Measurements from ENCODE around the gene WDR70. TPM values are rescaled to one million over a fixed set of nuclear protein-coding genes. Genes with fewer than 3 reads are reported as not detected.
"Not testable (repeated sequence)": the region's sequence is repeated elsewhere in the genome, so short reads cannot be mapped to it uniquely, and the experiment has no call there.

Gene WDR70
- total RNA-seq, 2 donors from 2014 or later = 18.0 to 25.3 TPM

DNA sequence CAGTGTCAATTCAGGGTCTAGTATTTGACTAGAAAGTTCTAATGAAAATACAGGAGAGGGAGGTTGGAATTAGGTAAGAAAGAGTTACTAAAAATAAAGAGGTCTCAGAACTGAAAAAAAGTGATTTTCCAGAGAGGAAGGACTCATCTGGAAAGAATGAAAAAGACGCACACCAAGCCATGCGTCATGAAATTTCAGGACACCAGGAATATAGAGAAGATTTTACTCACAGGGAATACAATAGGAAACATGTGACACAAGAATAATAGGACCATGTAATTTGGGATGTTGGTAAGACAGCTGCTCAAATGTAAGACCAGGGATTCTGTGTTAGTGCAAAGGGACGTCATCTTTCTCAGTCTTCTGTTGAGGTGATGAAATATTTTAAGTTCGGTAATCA lies 236.1 kb downstream of the WDR70 start:
- ATAC-seq (ENCODE audit: insufficient number of reproducible peaks, low FRiP score, low read depth) (no peak), DNase-seq (ENCODE audit: low spot score) (no peak)
- Histone ChIP-seq H3K36me3 (no peaks in the 10 kb centered on the region), H3K4me1 (ENCODE audit: control insufficient read depth in 1 of 2, low read depth in 2 of 2) (peaks cover 0 to 8% of the 10 kb centered on the region in 2 donors), H3K9me3 (no peaks in the 10 kb centered on the region), H3K4me3 (no peak overlapping the region), H3K27ac (no peak overlapping the region), H3K27me3 (replicated peaks; ENCODE audit: insufficient read depth) (no peaks in the 10 kb centered on the region)
- TF ChIP-seq, protein P1, sequence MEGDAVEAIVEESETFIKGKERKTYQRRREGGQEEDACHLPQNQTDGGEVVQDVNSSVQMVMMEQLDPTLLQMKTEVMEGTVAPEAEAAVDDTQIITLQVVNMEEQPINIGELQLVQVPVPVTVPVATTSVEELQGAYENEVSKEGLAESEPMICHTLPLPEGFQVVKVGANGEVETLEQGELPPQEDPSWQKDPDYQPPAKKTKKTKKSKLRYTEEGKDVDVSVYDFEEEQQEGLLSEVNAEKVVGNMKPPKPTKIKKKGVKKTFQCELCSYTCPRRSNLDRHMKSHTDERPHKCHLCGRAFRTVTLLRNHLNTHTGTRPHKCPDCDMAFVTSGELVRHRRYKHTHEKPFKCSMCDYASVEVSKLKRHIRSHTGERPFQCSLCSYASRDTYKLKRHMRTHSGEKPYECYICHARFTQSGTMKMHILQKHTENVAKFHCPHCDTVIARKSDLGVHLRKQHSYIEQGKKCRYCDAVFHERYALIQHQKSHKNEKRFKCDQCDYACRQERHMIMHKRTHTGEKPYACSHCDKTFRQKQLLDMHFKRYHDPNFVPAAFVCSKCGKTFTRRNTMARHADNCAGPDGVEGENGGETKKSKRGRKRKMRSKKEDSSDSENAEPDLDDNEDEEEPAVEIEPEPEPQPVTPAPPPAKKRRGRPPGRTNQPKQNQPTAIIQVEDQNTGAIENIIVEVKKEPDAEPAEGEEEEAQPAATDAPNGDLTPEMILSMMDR (IDR thresholded peaks at IDR 0.05) = no peak

DNA sequence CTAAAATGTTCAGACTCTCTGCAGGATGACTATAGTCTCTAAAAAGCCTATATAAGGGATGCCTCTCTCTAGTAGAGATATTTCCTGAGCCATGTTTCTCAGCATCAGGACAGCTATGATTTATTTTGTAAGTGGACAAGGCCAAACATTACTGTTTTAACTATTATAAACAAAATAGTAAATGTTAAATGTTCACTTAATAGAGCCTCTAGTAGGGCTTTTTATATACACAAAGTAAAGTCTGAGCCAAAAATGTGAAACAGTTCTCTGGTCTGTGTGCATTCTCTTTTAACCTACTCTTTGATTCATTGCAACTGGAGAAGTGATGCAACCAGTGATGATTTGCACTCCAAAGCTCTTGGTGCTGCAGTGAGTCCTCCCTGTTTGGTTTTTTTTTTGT lies 240.2 kb downstream of the WDR70 start:
- Histone ChIP-seq H3K4me1 (ENCODE audit: control insufficient read depth in 1 of 2, low read depth in 2 of 2) (peaks cover 0 to 8% of the 10 kb centered on the region in 2 donors), H3K4me3 (no peak overlapping the region), H3K9me3 (no peaks in the 10 kb centered on the region), H3K27me3 (replicated peaks; ENCODE audit: insufficient read depth) (no peaks in the 10 kb centered on the region), H3K36me3 (no peaks in the 10 kb centered on the region), H3K27ac (no peak overlapping the region)
- DNase-seq (ENCODE audit: low spot score) (no peak), ATAC-seq (ENCODE audit: insufficient number of reproducible peaks, low FRiP score, low read depth) (no peak)
- TF ChIP-seq, protein P1 (IDR thresholded peaks at IDR 0.05) = no peak

DNA sequence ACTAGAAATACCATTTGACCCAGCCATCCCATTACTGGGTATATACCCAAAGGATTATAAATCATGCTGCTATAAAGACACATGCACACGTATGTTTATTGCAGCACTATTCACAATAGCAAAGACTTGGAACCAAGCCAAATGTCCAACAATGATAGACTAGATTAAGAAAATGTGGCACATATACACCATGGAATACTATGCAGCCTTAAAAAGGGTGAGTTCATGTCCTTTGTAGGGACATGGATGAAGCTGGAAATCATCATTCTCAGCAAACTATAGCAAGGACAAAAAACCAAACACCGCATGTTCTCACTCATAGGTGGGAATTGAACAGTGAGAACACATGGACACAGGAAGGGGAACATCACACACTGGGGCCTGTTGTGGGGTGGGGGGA lies 243.2 kb downstream of the WDR70 start:
- ATAC-seq (ENCODE audit: insufficient number of reproducible peaks, low FRiP score, low read depth); DNase-seq (ENCODE audit: low spot score); H3K27me3 ChIP-seq (replicated peaks; ENCODE audit: insufficient read depth); H3K36me3 ChIP-seq; H3K4me3 ChIP-seq; H3K27ac ChIP-seq; H3K4me1 ChIP-seq (ENCODE audit: control insufficient read depth in 1 of 2, low read depth in 2 of 2); H3K9me3 ChIP-seq: not testable (repeated sequence)

DNA sequence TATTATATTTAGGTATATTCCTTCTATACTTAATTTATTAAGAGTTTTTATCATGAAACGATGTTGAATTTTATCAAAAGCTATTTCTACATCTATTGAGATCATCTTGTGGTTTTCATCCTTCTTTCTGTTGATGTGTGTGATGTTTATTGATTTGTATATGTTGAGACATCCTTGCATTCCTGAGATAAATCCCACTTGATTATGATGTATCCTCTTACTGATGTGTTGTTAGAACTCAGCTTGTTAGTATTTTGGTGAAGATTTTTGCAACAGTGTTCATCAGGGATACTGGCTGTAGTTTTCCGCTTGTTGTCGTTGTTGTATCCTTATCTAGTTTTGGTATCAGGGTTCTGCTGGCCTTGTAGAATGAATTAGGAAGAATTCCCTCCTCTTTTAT lies 247.1 kb downstream of the WDR70 start:
- DNase-seq (ENCODE audit: low spot score) (no peak), ATAC-seq (ENCODE audit: insufficient number of reproducible peaks, low FRiP score, low read depth) (no peak)
- H3K4me1 ChIP-seq (ENCODE audit: control insufficient read depth in 1 of 2, low read depth in 2 of 2) = no peaks in the 10 kb centered on the region
- H3K36me3 ChIP-seq = peaks cover 2% of the 10 kb centered on the region
- no peak overlapping the region for H3K4me3 ChIP-seq
- no peak overlapping the region for H3K27ac ChIP-seq
- TF ChIP-seq, protein P1 (IDR thresholded peaks at IDR 0.05) = no peak
- no peaks in the 10 kb centered on the region for H3K27me3 ChIP-seq (replicated peaks; ENCODE audit: insufficient read depth)
- H3K9me3 ChIP-seq = peaks cover 9% of the 10 kb centered on the region

DNA sequence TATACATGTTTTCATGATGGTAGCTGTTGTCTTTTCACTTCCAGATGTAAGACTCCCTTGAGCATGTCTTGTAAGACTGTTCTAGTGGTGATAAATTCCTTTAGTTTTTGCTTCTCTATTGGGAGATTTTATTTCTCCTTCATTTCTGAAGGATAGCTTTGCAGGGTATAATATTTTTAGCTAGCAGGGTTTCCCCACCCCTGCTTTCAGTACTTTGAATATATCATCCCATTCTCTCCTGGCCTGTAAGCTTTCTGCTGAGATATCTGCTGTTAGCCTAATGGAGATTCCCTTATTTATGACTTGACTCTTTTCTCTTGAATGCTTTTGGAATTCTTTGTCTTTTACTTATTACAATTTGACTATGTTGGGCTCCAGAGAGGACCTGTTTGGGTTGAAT lies 249.8 kb downstream of the WDR70 start:
- ATAC-seq (ENCODE audit: insufficient number of reproducible peaks, low FRiP score, low read depth) (no peak), DNase-seq (ENCODE audit: low spot score) (no peak)
- no peaks in the 10 kb centered on the region for H3K4me1 ChIP-seq (ENCODE audit: control insufficient read depth in 1 of 2, low read depth in 2 of 2)
- H3K4me3 ChIP-seq = no peak overlapping the region
- TF ChIP-seq, protein P1 (IDR thresholded peaks at IDR 0.05) = no peak
- H3K36me3 ChIP-seq = peaks cover 2% of the 10 kb centered on the region
- H3K27ac ChIP-seq = no peak overlapping the region
- peaks cover 9% of the 10 kb centered on the region for H3K9me3 ChIP-seq
- no peaks in the 10 kb centered on the region for H3K27me3 ChIP-seq (replicated peaks; ENCODE audit: insufficient read depth)

DNA sequence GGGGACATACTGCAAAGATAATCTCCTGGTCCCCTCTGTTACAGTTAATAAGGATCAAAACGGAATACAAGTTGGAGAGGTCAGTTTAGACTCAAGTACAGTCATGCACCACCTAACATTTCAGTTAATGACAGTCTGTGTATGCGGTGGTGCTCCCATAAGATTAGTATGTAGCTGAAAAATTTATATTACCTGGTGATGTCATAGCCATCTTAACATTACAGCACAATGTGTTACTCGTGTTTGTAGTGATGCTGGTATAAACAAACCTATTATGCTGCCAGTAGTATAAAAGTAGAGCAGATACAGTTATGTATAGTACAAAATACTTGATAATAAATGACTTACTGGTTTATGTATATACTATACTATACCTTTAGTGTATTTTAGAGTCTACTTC lies 252.8 kb downstream of the WDR70 start:
- no peaks in the 10 kb centered on the region for H3K27me3 ChIP-seq (replicated peaks; ENCODE audit: insufficient read depth)
- ATAC-seq (ENCODE audit: insufficient number of reproducible peaks, low FRiP score, low read depth) (no peak), DNase-seq (ENCODE audit: low spot score) (no peak)
- H3K36me3 ChIP-seq = no peaks in the 10 kb centered on the region
- TF ChIP-seq, protein P1 (IDR thresholded peaks at IDR 0.05) = no peak
- no peaks in the 10 kb centered on the region for H3K4me1 ChIP-seq (ENCODE audit: control insufficient read depth in 1 of 2, low read depth in 2 of 2)
- H3K4me3 ChIP-seq = no peak overlapping the region
- peaks cover 8% of the 10 kb centered on the region for H3K9me3 ChIP-seq
- no peak overlapping the region for H3K27ac ChIP-seq

All from thoracic aorta (tissue), 2 donors.